Gastrocnemius medialis (tissue), 4 donors: ENCODE measurements around the gene BRD8.

Experiments used
- CTCF ChIP-seq, 5 experiments: fragments of 450-650 bp in 3 of 5; fragments of 200-600 bp in 2 of 5; sonication (generic) in 2 of 5; IDR thresholded peaks in 4 of 5; conservative IDR thresholded peaks in 1 of 5; 1 replicate in 4 of 5; 2 replicates in 1 of 5; pipeline ENCODE4 v1.5.1; 2016 to 2019; ENCODE audit warnings: antibody characterized with exemption in 5 of 5, mild to moderate bottlenecking in 3 of 5, moderate library complexity in 3 of 5
- POLR2A ChIP-seq, 2 donors: fragments of 450-650 bp; IDR thresholded peaks; one replicate each; pipeline ENCODE4 v1.6.1; 2017; ENCODE audit warnings: antibody characterized with exemption in 2 of 2, mild to moderate bottlenecking in 2 of 2, moderate library complexity in 2 of 2

GRCh38 chr5:138169124-138169523 is 9.3 kb downstream of the BRD8 start:
- no peak for TF ChIP-seq CTCF (IDR thresholded peaks at IDR 0.05 in 4 of 5, conservative IDR thresholded peaks at IDR 0.05 in 1 of 5)
- no peak for TF ChIP-seq POLR2A (IDR thresholded peaks at IDR 0.05)
